Measurements from ENCODE around the gene ZBTB40. TPM values are rescaled to one million over a fixed set of nuclear protein-coding genes. Genes with fewer than 3 reads are reported as not detected.

Gene ZBTB40
- total and polyA plus RNA-seq, 9 of the 15 experiments (the other 6 are each of a cell fraction or from before 2014, with no cell fraction given), result 2.6 to 26.0 (median 18.8) TPM

DNA sequence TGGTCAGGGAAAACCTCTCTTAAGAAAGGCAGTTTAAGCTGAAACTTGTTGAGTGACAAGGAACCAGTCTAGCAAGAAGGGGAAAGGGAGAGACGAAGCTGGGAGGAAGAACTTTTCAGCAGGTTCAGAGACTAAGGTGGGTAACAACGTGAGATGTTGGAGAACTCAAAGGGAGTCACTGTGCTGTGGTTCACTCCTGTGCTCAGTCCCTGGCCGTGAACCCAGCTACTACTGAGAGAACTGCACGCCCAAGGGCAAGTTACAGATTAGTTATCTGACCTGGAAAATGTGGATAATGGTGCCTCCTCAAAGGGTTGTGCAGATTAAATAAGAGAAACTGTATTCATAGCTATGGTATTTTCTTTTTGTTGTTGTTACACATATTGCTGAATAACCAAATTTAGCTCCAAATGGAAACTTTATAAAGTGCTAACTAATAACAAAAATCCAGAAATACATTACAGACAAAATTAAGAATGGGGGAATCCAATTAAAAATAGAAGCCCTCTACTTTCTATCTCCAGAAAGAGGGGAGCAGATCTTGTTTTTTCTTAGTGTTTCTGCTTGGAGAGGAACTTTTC, 2.9 kb downstream of the ZBTB40 start (continued):
- TF ChIP-seq, protein P1, sequence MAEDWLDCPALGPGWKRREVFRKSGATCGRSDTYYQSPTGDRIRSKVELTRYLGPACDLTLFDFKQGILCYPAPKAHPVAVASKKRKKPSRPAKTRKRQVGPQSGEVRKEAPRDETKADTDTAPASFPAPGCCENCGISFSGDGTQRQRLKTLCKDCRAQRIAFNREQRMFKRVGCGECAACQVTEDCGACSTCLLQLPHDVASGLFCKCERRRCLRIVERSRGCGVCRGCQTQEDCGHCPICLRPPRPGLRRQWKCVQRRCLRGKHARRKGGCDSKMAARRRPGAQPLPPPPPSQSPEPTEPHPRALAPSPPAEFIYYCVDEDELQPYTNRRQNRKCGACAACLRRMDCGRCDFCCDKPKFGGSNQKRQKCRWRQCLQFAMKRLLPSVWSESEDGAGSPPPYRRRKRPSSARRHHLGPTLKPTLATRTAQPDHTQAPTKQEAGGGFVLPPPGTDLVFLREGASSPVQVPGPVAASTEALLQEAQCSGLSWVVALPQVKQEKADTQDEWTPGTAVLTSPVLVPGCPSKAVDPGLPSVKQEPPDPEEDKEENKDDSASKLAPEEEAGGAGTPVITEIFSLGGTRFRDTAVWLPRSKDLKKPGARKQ (CRISPR knock-in tag; IDR thresholded peaks at IDR 0.05), result no peak
- TF ChIP-seq ARID1B (IDR thresholded peaks at IDR 0.05) (peak; percentile 38; the same call in 1 of the 2 replicates), ZNF316 (IDR thresholded peaks at IDR 0.05) (peak; percentile 85), EP300 (IDR thresholded peaks at IDR 0.05; ENCODE audit: low read length) (0 out of 2 replicates have a peak, but pooled peaks have one; percentile 3), ZNF551 (CRISPR knock-in tag; IDR thresholded peaks at IDR 0.05) (no peak)
- TF ChIP-seq, protein P2, sequence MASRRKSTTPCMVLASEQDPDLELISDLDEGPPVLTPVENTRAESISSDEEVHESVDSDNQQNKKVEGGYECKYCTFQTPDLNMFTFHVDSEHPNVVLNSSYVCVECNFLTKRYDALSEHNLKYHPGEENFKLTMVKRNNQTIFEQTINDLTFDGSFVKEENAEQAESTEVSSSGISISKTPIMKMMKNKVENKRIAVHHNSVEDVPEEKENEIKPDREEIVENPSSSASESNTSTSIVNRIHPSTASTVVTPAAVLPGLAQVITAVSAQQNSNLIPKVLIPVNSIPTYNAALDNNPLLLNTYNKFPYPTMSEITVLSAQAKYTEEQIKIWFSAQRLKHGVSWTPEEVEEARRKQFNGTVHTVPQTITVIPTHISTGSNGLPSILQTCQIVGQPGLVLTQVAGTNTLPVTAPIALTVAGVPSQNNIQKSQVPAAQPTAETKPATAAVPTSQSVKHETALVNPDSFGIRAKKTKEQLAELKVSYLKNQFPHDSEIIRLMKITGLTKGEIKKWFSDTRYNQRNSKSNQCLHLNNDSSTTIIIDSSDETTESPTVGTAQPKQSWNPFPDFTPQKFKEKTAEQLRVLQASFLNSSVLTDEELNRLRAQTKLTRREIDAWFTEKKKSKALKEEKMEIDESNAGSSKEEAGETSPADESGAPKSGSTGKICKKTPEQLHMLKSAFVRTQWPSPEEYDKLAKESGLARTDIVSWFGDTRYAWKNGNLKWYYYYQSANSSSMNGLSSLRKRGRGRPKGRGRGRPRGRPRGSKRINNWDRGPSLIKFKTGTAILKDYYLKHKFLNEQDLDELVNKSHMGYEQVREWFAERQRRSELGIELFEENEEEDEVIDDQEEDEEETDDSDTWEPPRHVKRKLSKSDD (conservative IDR thresholded peaks at IDR 0.05; ENCODE audit: low read length), result no peak
- TF ChIP-seq, protein P3, sequence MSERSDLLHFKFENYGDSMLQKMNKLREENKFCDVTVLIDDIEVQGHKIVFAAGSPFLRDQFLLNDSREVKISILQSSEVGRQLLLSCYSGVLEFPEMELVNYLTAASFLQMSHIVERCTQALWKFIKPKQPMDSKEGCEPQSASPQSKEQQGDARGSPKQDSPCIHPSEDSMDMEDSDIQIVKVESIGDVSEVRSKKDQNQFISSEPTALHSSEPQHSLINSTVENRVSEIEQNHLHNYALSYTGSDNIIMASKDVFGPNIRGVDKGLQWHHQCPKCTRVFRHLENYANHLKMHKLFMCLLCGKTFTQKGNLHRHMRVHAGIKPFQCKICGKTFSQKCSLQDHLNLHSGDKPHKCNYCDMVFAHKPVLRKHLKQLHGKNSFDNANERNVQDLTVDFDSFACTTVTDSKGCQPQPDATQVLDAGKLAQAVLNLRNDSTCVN (CRISPR knock-in tag; IDR thresholded peaks at IDR 0.05), result 0 out of 2 replicates have a peak, but pooled peaks have one; percentile 25
- TF ChIP-seq, protein P4, sequence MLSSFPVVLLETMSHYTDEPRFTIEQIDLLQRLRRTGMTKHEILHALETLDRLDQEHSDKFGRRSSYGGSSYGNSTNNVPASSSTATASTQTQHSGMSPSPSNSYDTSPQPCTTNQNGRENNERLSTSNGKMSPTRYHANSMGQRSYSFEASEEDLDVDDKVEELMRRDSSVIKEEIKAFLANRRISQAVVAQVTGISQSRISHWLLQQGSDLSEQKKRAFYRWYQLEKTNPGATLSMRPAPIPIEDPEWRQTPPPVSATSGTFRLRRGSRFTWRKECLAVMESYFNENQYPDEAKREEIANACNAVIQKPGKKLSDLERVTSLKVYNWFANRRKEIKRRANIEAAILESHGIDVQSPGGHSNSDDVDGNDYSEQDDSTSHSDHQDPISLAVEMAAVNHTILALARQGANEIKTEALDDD (IDR thresholded peaks at IDR 0.05), result peak; percentile 76

Data from K562 (cell line).